DMS114 treated with DMSO at 0.1 percent for 48 hours (cell line): Measurements from ENCODE around the gene ANGPTL2.
"Not testable (repeated sequence)": the region's sequence is repeated elsewhere in the genome, so short reads cannot be mapped to it uniquely, and the experiment has no call there.

Experiments
- DNase-seq: peaks from one replicate; lab custom pipeline; 2025; ENCODE audit not compliant: unreplicated experiment; lab: John Stamatoyannopoulos, UW

Gene ANGPTL2, protein sequence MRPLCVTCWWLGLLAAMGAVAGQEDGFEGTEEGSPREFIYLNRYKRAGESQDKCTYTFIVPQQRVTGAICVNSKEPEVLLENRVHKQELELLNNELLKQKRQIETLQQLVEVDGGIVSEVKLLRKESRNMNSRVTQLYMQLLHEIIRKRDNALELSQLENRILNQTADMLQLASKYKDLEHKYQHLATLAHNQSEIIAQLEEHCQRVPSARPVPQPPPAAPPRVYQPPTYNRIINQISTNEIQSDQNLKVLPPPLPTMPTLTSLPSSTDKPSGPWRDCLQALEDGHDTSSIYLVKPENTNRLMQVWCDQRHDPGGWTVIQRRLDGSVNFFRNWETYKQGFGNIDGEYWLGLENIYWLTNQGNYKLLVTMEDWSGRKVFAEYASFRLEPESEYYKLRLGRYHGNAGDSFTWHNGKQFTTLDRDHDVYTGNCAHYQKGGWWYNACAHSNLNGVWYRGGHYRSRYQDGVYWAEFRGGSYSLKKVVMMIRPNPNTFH

DNA sequence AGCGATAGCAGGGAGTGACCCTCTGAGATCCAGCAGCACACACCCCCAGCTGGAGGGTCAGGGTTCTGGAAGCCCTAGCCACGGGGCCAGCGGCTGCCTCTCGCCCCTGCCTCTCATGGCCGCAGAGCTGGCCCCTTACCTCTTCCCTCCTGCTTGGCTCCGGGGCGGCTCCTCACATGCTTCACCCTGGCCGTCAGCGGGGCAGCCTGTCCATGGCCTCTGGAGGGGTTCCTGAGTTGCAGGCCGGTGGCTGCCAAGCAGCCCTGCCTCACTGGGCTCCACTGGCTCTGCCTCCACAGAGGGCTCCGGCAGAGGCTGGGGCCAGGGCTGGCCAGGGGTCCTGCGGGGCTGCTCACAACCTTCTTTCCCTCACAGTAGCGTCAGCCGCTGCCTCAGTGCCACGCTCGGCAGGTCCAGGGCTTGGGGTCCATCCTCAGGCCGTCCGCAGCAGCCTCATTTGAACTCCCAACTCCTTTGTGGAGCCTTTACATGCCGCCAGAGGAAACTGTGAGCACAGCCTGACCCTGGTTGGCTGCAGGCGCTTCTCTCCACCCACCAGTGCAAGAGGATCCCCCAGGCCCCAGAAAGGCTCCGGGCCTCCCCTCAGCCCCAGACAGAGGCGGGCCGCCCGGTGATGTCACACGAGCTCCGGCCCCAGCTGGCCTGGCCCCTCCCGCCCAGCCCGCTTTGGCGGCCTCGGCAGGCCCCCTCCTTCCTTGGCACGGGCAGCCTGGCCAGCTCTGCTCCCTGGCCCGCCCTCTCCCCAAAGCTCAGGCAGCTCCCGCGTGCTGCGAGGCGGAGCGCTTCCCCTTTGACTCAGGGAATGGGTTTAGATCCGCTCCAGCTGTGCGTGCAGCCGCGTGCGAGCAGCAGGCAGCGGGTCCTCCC is at the start of gene ANGPTL2:
ANGPTL2 (minus strand) TSS at position 460 of the 888 bp plus-strand sequence. CDS start 13,904 bp downstream, outside the sequence.
- DNase-seq = no peak

DNA sequence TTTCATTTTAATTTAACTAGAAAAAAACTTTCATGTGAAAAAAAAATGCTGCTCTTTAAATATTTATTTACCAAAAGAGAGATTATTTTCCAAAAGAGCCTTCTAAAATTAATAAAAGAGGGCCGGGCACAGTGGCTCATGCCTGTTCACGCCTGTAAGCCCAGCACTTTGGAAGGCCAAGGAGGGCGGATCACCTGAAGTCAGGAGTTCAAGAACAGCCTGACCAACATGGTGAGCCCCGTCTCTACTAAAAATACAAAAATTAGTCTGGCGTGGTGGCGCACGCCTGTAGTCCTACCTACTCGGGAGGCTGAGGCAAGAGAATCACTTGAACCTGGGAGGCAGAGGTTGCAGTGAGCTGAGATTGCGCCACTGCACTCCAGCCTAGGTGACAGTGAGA is 48.9 kb upstream of the ANGPTL2 start:
- not testable (repeated sequence) for DNase-seq

DNA sequence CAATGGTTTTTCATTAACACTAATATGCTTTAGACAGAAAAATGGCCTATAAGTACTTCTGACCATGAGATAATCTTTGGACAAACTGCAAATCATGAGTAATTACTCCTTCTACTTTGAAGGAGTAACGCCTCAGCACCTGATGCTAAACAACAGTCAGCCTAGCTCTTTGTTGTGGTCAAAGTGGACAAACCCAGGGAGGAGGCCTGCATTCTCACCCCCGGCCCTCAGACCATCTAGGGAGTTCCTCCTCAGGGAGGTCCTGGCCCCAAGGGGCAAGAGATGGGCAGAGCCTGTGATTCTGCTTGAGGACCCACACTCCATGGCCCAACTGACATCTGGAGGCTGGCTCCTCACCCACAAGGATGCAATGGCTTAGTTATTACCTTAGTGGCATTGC is 48.2 kb upstream of the ANGPTL2 start:
- no peak for DNase-seq

DNA sequence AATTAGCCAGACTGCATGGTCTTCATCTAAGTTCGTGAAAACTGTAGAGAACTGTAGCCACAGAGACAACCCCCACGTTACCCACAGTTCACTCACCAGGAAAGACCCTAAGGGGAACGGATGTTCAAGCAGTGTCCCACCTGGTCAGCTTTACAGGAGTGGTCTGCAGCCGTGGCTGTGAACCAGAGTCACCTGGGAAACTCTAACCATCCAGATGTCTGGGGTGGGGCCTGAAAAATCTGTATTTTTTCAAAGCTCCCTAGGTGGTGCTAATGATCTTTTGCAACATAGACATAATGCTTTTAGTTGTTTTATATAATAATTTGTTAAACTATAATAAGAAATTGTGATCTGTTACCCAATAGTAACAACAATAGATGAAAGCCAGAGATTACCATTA is 47.7 kb upstream of the ANGPTL2 start:
- DNase-seq = no peak

DNA sequence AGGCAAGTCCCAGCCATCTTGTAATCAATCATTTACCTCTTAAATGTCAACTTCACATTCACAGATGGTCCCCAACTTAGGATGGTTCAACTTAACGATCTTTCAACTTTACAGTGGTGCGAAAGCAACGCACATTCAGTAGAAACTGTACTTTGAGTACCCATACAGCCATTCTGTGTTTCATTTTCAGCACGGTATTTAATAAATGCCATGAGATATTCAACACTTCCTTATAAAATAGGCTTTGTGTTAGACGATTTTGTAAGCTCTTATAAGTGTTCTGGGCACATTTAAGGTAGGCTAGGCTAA is 47.1 kb upstream of the ANGPTL2 start:
- no peak for DNase-seq

DNA sequence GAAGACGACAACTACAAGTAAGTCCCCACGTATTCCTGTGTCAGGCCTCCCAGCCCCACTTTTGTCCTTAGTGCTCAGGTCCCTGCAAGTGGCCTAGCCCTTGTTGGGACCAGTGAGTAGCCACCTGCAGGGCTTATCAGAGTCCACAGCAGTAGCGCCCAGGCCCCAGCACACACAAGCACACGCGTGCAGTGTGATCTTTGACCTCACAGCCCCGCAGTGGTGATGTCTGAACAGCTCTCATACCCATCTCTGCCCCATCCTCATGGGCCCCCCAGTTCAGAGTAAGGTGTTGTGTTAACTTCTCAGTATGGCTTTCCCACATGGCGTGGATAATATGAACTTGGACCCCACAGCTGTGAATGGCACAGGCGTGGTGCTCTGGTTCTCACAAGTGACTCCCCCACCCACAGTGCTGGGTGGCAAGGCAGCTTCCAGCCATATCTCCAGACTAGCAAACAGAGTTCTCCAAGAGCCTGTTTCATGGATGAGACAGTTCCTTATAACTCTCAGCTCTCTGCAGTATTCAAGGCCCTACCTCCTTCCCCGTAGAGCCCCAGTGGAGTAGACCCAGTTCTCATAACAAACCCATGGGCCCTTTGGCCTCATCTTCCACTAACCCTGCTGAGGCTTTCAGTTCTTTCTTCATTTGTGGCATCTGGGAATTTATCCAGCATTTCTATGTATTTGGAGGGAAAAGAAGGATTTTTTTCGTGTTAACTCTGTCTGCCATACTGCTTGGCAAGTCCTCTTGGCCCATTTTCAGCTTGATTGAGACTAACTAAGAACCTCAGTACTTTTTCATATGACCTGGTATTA is 46.5 kb upstream of the ANGPTL2 start:
- DNase-seq = no peak

DNA sequence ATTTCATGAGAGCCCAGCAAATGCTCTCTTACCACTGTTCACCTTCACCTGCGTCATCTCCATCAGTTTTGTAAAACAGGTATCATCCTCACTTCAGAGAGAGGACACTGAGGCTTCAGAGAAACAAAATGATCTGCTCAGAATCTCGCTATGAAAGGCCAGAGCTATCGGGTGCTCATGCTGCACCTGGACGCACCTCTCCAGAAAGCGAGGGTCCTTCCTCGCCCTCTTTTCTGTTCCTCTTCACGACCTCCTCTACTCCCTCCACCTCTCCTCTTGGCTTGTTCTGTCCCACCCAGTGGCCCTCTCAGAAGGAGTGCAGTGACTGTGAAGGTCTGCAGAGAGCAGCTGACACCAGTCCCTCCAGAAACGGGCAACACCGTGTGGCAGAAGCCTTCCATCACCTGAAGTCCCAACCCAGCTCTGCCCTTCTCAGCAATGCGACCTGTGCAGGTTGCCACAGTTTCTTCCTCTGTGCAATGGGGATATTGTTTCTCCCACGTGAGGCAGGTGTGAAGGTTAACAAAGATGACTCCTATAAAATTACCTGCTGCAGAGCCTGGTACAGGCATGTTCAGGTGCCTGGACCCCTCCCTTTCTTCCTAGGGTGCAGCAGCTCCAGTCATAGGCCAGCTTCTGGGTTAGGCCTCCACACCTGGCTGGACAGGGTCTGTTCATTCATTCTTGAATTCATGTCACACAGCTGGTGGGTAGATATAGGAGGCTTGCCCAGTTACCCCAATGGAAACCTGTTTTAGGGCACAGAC is 45.3 kb upstream of the ANGPTL2 start:
- no peak for DNase-seq

DNA sequence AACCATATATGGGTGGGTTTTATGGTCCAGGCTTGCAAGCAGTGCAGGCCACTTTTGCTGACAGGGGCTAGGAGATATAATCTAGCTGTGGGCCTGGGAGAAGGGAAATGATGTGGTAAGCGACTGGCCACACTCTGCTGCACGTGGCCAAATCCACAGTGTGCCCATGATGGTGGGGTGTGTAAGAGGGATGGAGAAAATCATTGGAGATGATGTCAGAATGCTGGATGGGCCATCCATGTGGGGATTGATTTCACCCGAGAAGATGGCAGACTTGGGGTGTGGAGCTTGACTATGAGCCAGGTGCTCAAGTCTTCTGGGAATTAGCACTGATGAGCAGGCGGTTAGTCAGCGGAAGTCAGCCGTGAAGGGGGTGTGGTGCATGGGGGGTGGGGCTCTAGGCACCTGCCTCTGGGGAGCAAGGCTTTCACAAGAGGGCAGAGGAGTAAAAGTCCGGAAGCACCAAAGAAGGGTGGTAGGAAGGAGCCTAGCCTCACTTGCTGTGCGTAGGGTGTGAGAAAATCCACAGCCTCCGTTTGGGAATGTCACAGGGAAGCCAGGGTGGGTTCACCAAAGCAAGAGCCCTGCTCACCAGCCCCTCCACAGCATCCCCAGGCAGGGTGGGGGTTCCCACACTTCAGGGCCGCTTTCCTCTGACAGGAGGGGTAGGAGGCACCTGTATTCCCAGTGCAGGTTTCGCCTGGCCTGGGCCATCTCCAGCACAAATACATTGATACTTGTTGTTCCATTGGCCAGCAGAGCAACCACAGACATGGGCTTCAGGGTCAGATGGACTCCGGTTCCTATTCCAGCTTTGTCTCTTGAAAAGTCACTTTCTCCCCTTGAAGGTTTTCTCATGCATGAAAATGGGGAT is 44.5 kb upstream of the ANGPTL2 start:
- no peak for DNase-seq

DNA sequence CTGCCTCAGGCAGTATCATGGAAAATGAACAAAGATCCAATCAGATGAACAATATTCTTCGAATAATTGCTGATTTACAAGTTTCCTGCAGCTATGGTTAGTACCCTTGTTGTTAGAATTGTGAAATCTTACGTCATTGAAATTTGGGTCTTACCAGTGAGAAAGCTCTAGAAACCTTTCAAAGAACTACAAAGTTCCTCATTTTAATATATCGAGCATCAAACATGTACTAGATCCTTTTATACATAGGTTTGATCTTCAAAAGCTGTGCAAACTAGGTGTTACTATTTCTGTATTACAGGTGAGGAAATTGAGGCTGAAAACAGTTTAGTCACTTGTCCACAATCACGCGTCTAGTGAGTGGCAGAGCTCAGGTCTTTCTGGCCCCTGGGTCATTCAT is 43.7 kb upstream of the ANGPTL2 start:
- no peak for DNase-seq

DNA sequence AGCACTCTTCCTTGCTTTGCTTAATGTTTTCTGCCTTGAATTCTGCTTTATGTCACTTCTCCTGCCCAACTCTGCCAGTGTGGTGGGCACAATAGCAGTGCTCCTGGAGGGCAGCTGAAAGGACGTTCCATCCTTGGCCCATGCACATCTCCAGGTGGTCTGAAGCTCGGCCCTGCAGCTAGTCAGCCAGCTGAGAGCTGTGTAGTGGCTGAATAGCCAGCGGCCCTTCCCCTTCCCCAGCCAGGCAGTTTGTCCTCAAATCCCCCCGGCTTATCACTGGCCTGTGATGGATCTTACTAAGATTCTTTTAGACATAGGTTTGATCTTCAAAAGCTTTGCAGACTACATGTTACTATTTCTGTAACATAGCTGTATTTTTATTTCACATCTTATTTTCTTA is 42.7 kb upstream of the ANGPTL2 start:
- no peak for DNase-seq

DNA sequence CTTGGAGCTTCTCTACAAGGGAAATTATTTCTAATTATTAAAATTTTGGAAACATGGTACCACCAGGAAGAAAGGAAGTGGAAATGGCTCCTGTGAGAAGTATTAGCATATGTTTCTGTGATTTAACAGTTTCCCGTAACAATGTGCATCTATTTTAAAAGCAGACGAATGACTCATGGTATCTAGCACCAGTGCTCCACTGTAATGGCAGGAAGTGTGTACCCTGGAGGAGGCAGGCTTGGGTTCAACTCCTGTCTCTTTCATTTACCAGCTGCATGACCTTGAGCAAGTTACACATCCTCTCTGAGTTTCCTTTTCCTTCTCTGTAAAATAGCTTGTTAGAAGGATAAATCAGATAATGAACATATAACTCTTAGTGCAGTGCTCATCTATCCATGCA is 41.0 kb upstream of the ANGPTL2 start:
- DNase-seq = no peak

DNA sequence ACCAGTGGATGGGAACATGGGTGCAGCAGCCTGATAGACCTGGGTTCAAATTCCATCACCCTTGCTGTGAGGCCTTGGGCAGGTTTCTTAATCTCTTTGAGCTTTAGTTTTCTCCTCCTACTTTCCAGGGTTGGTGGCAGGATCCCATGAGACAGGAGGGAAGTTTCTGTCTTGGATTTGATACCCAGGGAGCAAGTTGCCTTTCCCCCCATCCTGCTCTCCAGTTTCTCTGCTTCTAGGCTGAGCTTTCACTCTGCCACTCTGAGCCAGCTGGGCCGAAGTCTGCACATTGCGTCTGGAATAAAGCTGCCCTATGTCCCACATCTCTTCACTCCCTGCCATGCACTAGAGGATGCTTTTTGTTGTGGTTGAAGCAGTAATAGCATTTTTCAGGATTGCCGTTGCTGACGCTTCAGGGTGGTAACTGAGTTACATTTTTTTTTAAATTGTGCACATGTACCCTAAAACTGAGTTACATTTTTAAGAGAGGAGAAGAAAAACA is 40.5 kb upstream of the ANGPTL2 start:
- DNase-seq = no peak

DNA sequence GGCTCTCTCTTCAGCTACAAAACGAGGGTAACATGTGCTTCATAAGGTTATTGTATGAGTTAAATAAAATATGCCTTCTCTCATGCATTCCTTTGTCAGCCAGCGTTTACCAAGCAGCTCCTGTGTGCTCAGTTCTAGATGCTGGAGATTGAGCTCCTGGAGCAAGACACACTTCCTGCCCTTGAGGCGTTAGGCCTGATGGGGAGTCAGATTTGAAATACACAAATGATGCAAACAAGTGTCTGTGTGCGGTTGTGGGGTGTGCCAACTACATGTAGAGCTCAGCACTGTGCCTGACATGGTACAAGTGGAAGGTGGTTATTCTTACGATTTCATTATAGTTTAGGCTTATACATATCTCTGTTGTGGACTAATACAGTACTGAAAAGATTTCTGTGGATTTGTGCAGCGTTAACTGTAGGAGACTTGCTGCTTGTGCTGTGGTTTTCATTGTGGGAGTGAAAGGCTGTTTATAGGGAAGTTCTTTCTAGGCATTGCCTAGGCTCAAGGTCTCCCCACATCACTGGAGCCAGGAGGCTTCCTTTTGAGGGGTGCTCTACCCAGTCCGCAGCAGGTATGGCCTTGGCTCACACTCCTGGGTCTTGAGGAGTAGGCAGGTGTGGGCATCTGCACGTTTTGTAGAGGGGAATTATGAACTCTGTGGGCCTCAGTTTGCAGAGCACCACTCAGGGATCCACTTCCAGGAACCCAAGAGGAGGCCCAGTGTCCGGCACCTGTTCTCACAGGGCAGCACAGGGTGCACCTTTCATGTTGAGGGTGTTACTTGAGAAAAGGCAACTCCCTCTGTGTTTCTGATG is 39.8 kb upstream of the ANGPTL2 start:
- DNase-seq = no peak

DNA sequence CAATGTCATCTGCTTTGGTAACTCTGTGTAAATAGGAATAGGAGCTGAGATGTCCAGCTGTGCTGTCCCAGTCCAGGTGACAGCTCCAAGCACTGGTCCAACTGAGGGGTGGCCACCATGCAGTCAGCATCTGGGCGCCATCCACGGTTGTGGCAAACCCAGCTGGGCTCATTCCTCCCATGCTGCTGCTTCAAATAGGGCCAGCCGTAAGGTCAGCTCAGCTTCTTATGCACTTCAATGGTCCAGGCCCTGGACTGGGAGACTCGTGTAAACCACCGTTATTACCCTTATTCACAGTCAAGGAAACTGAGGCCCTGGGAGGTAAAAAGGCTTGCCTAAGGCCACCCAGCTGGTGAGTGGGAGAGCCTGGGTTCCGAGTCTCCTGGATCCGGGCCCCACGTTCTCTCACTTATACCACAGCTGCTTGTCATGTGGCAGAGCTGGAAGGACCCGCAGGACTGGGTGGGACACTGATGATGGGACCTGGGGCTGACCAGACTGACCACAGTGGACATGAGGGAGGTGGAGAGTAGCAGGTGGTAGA is 38.7 kb upstream of the ANGPTL2 start:
- DNase-seq = no peak

DNA sequence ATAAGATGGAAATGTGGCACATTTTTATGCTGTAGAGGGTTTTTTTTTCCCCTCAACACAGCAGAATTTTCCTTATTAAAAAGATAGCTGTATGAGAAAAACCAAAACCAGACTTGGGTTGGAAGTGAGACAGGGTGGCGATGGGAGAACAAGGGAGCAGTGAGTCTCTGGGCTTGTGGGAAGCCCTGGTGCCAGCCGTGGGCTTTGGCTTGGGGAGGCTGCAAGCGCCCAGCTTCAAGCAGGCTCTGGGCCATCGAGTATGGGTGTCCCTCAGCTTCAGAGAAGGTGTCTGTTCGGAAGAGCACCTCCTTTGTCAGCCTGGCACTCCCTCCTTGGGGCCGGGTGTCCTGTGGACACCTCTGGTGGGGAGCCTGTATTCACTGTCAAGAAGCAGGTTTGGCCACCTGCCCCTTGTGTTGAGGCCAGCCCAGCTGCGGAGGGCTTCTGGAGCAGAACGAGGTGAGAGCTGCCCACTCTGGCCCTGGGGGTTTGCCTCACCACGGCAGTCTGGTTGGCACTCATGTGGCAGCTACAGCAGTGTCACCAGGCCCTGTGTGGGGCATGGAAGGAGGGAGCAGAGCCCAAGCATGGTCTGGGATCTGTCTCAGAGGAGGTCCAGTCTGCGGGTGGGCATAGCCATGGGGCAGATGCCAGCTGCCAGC is 37.6 kb upstream of the ANGPTL2 start:
- no peak for DNase-seq

DNA sequence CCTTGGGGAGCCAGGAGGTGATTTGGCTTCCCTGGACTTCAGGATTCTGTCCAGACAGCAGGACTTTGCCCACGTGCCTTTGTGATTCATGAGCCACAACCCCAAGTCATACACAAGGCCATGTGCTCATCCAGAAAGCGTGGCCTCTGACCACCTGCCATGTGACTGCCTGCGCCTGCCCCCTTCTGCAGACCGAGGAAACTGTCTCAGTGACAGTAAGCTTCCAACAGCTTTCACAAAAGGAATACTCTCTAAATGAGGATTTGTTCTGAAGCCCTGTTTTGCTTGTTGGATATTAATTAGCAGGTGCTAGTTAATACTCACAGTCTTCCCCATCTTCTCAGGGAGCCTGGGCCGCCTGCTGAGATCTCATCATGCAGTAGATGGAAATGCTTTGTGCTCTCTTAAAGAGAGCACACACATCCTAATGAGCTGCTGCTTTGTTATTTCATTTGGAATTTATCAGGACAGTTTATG is 36.9 kb upstream of the ANGPTL2 start:
- no peak for DNase-seq

DNA sequence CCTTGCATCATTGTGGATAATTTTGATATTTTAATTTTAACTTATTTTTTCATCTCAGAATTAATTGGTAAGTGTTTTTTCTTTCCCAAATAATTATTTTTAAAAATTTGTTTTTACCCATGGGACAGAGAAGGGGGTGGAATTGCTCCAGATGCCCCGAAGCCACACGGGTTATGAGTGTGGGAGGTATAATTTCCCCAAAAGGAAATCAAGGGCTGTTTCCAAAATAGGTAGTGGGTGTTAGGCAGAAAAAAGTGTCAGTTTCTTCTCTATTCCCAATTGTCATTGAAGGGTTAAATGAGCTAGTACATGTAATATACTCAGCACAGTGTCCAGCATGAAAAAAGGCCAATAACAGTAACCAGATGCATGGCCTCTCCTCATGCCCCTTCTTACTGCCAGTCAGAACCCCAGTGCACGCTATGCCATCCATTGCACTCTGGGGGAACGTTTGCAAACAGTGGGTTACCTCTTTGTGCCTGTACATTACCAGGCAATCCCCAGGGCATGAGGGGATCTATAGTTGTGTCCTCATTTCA is 36.4 kb upstream of the ANGPTL2 start:
- DNase-seq = no peak
